GM12878 (cell line): Measurements from ENCODE around the gene SYK. TPM values are rescaled to one million over a fixed set of nuclear protein-coding genes. Genes with fewer than 3 reads are reported as not detected.
"Not testable (repeated sequence)": the region's sequence is repeated elsewhere in the genome, so short reads cannot be mapped to it uniquely, and the experiment has no call there.

Experiments used
- ATAC-seq: fragments of 200-7000 bp; cut with Tn5 transposase; 3 replicates; pipeline ENCODE4 v1.9.1; 2020; ENCODE audit warnings: mild to moderate bottlenecking, moderate library complexity
- BruUV-seq: library from RNA; stranded (reverse); fragments of 400-500 nt; replicated peaks from 2 replicates; lab custom pipeline; 2021; lab: Mats Ljungman, UMichigan
- CTCF ChIA-PET: fragments of 300-600 bp; sonication (Branson Sonifier 250); formaldehyde crosslinking; extraction: SDS; loops from one replicate; lab custom pipeline; 2021; ENCODE audit warnings: inconsistent platforms; lab: Yijun Ruan, JAX
- POLR2A ChIA-PET: fragments of 350-600 bp; formaldehyde crosslinking; extraction: SDS; loops from one replicate; lab custom pipeline; 2021; ENCODE audit warnings: inconsistent platforms; lab: Charles Lee
- RAD21 ChIA-PET: fragments of 300-600 bp; sonication (Branson Sonifier 250); formaldehyde crosslinking; loops from one replicate; lab custom pipeline; 2023; ENCODE audit warnings: antibody characterized with exemption; ENCODE audit not compliant: unreplicated experiment; lab: Charles Lee
- SMC1A ChIA-PET: fragments of 300-600 bp; sonication (Branson Sonifier 250); formaldehyde crosslinking; loops from one replicate; lab custom pipeline; 2023; ENCODE audit not compliant: unreplicated experiment, uncharacterized antibody; lab: Charles Lee
- DNase-seq: peaks from one replicate; pipeline ENCODE4 v3.0.0-alpha.2; 2011; ENCODE audit warnings: low read depth, low spot score
- FAIRE-seq: peaks from 3 replicates; lab custom pipeline; 2011; peaks lifted over from hg19 to GRCh38; lab: Jason Lieb, UNC
- H2AFZ ChIP-seq: 2 replicates; pipeline ENCODE4 v1.6.0; 2011; ENCODE audit warnings: low read depth, low read length, control low read depth; ENCODE audit not compliant: control insufficient read depth
- H3K27ac ChIP-seq: 2 replicates; pipeline ENCODE4 v1.5.1; 2011; ENCODE audit warnings: control low read depth; ENCODE audit not compliant: control insufficient read depth, insufficient read depth
- H3K27me3 ChIP-seq, 2 experiments: replicated peaks in 1 of 2; 2 replicates each; pipeline versions ENCODE4 v1.6.0 to v1.6.1; 2011; ENCODE audit warnings: low read length in 1 of 2; ENCODE audit not compliant: control insufficient read depth in 2 of 2, insufficient read depth in 2 of 2
- H3K36me3 ChIP-seq, 2 experiments: 2 replicates each; pipeline ENCODE4 v1.5.1; 2011; ENCODE audit warnings: low read length in 1 of 2; ENCODE audit not compliant: control insufficient read depth in 2 of 2, insufficient read depth in 2 of 2
- H3K4me1 ChIP-seq: 2 replicates; pipeline ENCODE4 v1.6.1; 2011; ENCODE audit warnings: mild to moderate bottlenecking, low read length, moderate library complexity, mixed read lengths; ENCODE audit not compliant: control insufficient read depth, insufficient read depth
- H3K4me2 ChIP-seq: 2 replicates; pipeline ENCODE4 v1.6.0; 2011; ENCODE audit warnings: control low read depth; ENCODE audit not compliant: control insufficient read depth, insufficient read depth
- H3K4me3 ChIP-seq: fragments of 200-600 bp; sonication (generic); 2 replicates; pipeline ENCODE4 v1.5.1; 2016
- H3K79me2 ChIP-seq: 2 replicates; pipeline ENCODE4 v1.6.0; 2011; ENCODE audit warnings: low read length; ENCODE audit not compliant: control insufficient read depth, insufficient read depth
- H3K9ac ChIP-seq: 2 replicates; pipeline ENCODE4 v1.8.0; 2011; ENCODE audit warnings: low read length, control low read depth, mixed read lengths; ENCODE audit not compliant: control insufficient read depth, insufficient read depth
- H3K9me3 ChIP-seq: replicated peaks from 3 replicates; pipeline ENCODE4 v1.5.1; 2011; ENCODE audit warnings: mild to moderate bottlenecking, low read length; ENCODE audit not compliant: control insufficient read depth, insufficient read depth
- H4K20me1 ChIP-seq: 2 replicates; pipeline ENCODE4 v1.6.0; 2011; ENCODE audit not compliant: control insufficient read depth, insufficient read depth
- CREM ChIP-seq: IDR thresholded peaks from 2 replicates; pipeline ENCODE4 v1.6.1; 2014; ENCODE audit warnings: antibody characterized with exemption, low read depth
- EP300 ChIP-seq, 2 experiments: fragments of 150-350 bp in 1 of 2; IDR thresholded peaks; 2 replicates each; pipeline ENCODE4 v1.6.1; 2011 to 2012; ENCODE audit warnings: low read depth in 2 of 2, low read length in 2 of 2, borderline replicate concordance in 1 of 2, improper control_type of control experiment in 1 of 2, inconsistent platforms in 1 of 2; ENCODE audit not compliant: control insufficient read depth in 1 of 2
- IKZF2 ChIP-seq, 2 experiments: fragments of 450-650 bp; IDR thresholded peaks; 2 replicates each; pipeline ENCODE4 v1.6.1; 2017; ENCODE audit warnings: mild to moderate bottlenecking in 2 of 2, moderate library complexity in 2 of 2
- JUNB ChIP-seq: IDR thresholded peaks from 2 replicates; pipeline ENCODE4 v1.6.1; 2016; ENCODE audit warnings: antibody characterized with exemption, mild to moderate bottlenecking
- PAX5 ChIP-seq: IDR thresholded peaks from 2 replicates; pipeline ENCODE4 v1.6.1; 2011; ENCODE audit warnings: low read depth, low read length, borderline replicate concordance
- RBBP5 ChIP-seq: fragments of 200-600 bp; sonication (generic); conservative IDR thresholded peaks from 2 replicates; pipeline ENCODE4 v1.6.1; 2016
- SPI1 ChIP-seq: IDR thresholded peaks from 2 replicates; pipeline ENCODE4 v1.6.1; 2011; ENCODE audit warnings: low read depth, mild to moderate bottlenecking, low read length, moderate library complexity, borderline replicate concordance; ENCODE audit not compliant: insufficient read depth
- WGBS: methylation state at CpG from one replicate; pipeline ENCODE4 v1.1.6; 2016; ENCODE audit warnings: low lambda C conversion rate; ENCODE audit not compliant: insufficient replicate concordance, insufficient coverage; ENCODE audit errors: missing lambda C conversion rate; 5-methylcytosine and 5-hydroxymethylcytosine counted together
- in situ Hi-C: fragments of 300-500 bp; cut with MboI; formaldehyde crosslinking; loops from 9 replicates; pipeline ENCODE4 v1.14.3; 2018; ENCODE audit warnings: mixed read lengths
- intact Hi-C: fragments of 100-400 bp; cut with micrococcal nuclease; formaldehyde crosslinking; loops from one replicate; pipeline ENCODE4 v1.14.2; 2022; ENCODE audit not compliant: unreplicated experiment
- polyA plus RNA-seq, 11 experiments: library from polyadenylated mRNA; depleted of rRNA in 4 of 11; unstranded in 6 of 11; stranded (reverse) in 5 of 11; fragments of >200 nt; fragmentation: Nextera tagmentation in 4 of 11; fragmentation: Illumina TruSeq in 1 of 11; extraction: Ambion mirVana in 4 of 11; extraction: Trizol in 1 of 11; gene quantifications; 1 replicate in 1 of 11; 2 replicates in 10 of 11; pipeline versions ENCODE4 v1.2.1 to v1.2.3, GENCODE V29; 2011 to 2016; ENCODE audit warnings: inconsistent platforms in 2 of 11, missing spikeins in 2 of 11, low read depth in 1 of 11
- total RNA-seq, 4 experiments: library from RNA; depleted of rRNA in 3 of 4; stranded (reverse); fragments of >200 nt in 3 of 4; fragmentation: Illumina TruSeq in 1 of 4; extraction: Trizol in 1 of 4; gene quantifications; 2 replicates each; pipeline versions ENCODE4 v1.2.1 to v1.2.3, GENCODE V29; 2013 to 2021
- TF ChIP-seq, protein P1 (sequence below): IDR thresholded peaks from 2 replicates; pipeline ENCODE4 v1.6.1; 2012; ENCODE audit warnings: low read length, inconsistent platforms
- TF ChIP-seq, protein P2 (sequence below): fragments of 450-650 bp; IDR thresholded peaks from 2 replicates; pipeline ENCODE4 v1.6.1; 2016; ENCODE audit warnings: mild to moderate bottlenecking, moderate library complexity, borderline replicate concordance
- TF ChIP-seq, protein P3 (sequence below): fragments of 450-650 bp; IDR thresholded peaks from 2 replicates; pipeline ENCODE4 v1.6.1; 2018; ENCODE audit warnings: mild to moderate bottlenecking, low read depth, moderate library complexity; ENCODE audit not compliant: partially characterized antibody

Gene SYK
- total and polyA plus RNA-seq, 10 of the 15 experiments (the other 5 are each of a cell fraction or from before 2014, with no cell fraction given) = 6.5 to 135 (median 68.8) TPM

DNA sequence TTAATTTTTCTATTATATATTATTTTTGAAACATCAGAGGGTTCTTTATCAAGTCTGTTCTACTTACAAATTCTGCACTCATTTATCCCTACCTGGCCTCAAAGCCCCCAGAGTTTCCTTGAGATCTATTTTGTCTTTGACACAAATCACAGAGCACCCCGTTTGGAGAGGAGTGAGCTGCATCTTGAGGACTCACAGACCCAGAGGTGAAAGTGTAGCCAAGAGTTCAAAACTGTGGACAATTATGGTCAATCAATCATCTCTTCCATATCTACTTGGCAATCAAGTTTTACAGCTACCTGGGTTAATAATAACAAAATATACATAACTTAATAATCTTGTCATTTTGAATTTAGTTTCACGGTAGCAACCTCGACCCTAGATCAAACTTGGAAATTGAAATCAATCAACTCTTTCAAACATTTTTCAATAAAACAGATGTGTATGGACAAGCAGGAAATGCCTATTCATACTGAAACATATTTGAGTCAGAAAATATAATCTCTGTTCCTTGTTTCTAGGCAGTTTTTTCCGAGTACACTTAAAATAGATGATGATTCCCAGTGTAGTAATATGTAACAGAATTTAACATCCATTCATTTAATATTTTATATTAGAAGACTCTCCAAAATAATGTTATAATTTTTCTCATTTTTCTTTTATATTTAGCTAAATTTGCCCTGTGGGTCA lies 13.7 kb upstream of the SYK start (continued):
- TF ChIP-seq, protein P1, sequence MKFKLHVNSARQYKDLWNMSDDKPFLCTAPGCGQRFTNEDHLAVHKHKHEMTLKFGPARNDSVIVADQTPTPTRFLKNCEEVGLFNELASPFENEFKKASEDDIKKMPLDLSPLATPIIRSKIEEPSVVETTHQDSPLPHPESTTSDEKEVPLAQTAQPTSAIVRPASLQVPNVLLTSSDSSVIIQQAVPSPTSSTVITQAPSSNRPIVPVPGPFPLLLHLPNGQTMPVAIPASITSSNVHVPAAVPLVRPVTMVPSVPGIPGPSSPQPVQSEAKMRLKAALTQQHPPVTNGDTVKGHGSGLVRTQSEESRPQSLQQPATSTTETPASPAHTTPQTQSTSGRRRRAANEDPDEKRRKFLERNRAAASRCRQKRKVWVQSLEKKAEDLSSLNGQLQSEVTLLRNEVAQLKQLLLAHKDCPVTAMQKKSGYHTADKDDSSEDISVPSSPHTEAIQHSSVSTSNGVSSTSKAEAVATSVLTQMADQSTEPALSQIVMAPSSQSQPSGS = peak; percentile 71; the same call in 1 of the 2 replicates
- TF ChIP-seq CREM = peak; percentile 62
- no peak for TF ChIP-seq RBBP5
- TF ChIP-seq, protein P2, sequence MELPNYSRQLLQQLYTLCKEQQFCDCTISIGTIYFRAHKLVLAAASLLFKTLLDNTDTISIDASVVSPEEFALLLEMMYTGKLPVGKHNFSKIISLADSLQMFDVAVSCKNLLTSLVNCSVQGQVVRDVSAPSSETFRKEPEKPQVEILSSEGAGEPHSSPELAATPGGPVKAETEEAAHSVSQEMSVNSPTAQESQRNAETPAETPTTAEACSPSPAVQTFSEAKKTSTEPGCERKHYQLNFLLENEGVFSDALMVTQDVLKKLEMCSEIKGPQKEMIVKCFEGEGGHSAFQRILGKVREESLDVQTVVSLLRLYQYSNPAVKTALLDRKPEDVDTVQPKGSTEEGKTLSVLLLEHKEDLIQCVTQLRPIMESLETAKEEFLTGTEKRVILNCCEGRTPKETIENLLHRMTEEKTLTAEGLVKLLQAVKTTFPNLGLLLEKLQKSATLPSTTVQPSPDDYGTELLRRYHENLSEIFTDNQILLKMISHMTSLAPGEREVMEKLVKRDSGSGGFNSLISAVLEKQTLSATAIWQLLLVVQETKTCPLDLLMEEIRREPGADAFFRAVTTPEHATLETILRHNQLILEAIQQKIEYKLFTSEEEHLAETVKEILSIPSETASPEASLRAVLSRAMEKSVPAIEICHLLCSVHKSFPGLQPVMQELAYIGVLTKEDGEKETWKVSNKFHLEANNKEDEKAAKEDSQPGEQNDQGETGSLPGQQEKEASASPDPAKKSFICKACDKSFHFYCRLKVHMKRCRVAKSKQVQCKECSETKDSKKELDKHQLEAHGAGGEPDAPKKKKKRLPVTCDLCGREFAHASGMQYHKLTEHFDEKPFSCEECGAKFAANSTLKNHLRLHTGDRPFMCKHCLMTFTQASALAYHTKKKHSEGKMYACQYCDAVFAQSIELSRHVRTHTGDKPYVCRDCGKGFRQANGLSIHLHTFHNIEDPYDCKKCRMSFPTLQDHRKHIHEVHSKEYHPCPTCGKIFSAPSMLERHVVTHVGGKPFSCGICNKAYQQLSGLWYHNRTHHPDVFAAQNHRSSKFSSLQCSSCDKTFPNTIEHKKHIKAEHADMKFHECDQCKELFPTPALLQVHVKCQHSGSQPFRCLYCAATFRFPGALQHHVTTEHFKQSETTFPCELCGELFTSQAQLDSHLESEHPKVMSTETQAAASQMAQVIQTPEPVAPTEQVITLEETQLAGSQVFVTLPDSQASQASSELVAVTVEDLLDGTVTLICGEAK = no peak
- TF ChIP-seq EP300 (IDR thresholded peaks at IDR 0.05; ENCODE audit: borderline replicate concordance in 1 of 2, control insufficient read depth in 1 of 2, low read depth in 2 of 2, low read length in 2 of 2) = 0 out of 4 replicates have a peak, but pooled peaks of 1 of the 2 experiments have one; percentile 15
- TF ChIP-seq SPI1 = peak; percentile 56
- peak; percentile 42 to 44; a peak in 2 of 4 replicates for TF ChIP-seq IKZF2 (IDR thresholded peaks at IDR 0.05)
- TF ChIP-seq, protein P3, sequence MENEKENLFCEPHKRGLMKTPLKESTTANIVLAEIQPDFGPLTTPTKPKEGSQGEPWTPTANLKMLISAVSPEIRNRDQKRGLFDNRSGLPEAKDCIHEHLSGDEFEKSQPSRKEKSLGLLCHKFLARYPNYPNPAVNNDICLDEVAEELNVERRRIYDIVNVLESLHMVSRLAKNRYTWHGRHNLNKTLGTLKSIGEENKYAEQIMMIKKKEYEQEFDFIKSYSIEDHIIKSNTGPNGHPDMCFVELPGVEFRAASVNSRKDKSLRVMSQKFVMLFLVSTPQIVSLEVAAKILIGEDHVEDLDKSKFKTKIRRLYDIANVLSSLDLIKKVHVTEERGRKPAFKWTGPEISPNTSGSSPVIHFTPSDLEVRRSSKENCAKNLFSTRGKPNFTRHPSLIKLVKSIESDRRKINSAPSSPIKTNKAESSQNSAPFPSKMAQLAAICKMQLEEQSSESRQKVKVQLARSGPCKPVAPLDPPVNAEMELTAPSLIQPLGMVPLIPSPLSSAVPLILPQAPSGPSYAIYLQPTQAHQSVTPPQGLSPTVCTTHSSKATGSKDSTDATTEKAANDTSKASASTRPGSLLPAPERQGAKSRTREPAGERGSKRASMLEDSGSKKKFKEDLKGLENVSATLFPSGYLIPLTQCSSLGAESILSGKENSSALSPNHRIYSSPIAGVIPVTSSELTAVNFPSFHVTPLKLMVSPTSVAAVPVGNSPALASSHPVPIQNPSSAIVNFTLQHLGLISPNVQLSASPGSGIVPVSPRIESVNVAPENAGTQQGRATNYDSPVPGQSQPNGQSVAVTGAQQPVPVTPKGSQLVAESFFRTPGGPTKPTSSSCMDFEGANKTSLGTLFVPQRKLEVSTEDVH = no peak
- TF ChIP-seq PAX5 = no peak
- peak; percentile 97 for TF ChIP-seq JUNB

DNA sequence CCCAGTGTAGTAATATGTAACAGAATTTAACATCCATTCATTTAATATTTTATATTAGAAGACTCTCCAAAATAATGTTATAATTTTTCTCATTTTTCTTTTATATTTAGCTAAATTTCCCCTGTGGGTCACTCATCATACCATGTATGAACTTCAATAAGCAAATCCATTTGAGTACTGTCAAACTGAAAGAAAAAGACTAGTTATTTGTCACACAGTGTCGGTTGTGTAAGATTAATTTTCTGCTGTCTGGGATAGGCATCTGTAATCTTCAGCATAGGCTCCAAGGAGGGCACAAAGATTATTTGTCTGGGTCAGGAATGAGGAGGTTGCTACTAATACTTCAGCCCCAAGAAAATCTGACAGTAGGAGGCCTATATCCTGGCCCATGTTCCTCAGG lies 13.1 kb upstream of the SYK start:
- peaks cover 17% of the 10 kb centered on the region for H3K4me1 ChIP-seq
- POLR2A ChIA-PET, BruUV-seq, H2AFZ ChIP-seq, H4K20me1 ChIP-seq, H3K9ac ChIP-seq, CTCF ChIA-PET, H3K4me3 ChIP-seq, H3K36me3 ChIP-seq, H3K9me3 ChIP-seq, SMC1A ChIA-PET, in situ Hi-C loops, H3K79me2 ChIP-seq, intact Hi-C loops, H3K27me3 ChIP-seq, DNase-seq, H3K27ac ChIP-seq, FAIRE-seq: not testable (repeated sequence)
- 0 out of 2 replicates have a peak overlapping the region, but pooled peaks have one; percentile 68 for H3K4me2 ChIP-seq
- RAD21 ChIA-PET = interaction anchor here (0.6 kb wide), 1 partner anchor 482 kb away, joined by 4 read pairs; no protein-coding TSS in a partner anchor
- WGBS = 0% methylated on average over 1 of the region's 1 CpG
- peak; percentile 83 for ATAC-seq
